NCI-H2227 (cell line): ENCODE data around the gene IRAG1.

Source experiments
- DNase-seq: peaks from one replicate; lab custom pipeline; 2025; ENCODE audit not compliant: unreplicated experiment; lab: John Stamatoyannopoulos, UW

Gene IRAG1

DNA sequence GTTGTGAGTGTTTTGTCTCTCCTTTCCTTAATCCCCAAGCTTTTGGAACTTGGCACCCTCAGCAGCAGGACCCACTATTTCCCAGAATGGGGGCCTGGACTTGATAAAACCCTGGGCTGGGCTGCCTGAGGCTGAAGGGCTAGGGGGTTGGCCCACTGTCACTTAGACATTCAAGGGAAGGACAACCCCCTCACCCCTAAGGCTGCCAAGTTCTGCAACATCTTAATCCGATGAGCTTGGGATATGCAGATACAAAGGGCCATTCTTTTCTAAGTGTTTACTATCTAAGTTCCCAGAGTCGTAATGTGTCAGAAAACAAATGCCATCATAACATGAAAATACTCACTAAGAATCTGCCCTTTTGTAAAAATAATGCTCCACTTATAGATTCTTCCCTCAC, 42.9 kb downstream of the IRAG1 start:
- DNase-seq = no peak

DNA sequence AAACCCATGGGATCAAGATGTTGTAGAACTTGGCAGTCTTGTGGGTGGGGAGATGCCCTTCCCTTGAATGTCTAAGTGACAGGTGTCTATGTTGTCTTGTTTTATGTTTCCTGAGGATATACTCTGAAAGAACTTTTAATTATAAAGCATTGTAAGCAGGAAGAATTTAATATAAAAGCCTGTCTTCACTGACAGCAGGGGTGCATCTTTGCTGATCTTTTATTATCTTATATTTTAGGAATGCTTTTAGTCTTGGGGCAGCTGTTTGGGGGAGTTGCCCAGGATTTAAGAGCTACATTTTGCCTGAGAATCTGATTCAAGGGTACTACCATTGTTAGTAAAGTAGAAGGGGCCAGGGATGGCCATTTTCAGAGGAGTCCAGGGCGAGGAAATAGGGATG, 43.4 kb downstream of the IRAG1 start:
- DNase-seq = no peak

DNA sequence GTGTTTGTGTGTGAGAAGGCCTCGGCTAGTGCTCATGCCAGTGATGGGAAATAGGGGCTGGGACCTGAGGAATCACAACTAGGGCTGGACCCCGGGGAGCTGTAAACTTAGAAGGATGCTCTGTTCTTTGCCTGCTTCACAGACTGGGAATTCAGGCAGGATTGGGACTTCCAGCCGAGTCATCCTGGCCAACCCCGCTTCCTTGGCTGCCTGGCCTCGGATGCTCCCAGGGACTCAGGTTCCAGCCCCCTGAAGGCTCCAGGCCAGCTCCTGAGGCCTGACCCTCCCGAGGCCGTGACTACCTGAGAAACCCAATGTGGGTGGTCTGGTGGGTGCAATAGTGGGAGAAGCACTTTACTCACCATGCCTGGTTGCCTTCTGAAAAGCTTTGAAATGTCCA, 44.7 kb downstream of the IRAG1 start:
- no peak for DNase-seq

DNA sequence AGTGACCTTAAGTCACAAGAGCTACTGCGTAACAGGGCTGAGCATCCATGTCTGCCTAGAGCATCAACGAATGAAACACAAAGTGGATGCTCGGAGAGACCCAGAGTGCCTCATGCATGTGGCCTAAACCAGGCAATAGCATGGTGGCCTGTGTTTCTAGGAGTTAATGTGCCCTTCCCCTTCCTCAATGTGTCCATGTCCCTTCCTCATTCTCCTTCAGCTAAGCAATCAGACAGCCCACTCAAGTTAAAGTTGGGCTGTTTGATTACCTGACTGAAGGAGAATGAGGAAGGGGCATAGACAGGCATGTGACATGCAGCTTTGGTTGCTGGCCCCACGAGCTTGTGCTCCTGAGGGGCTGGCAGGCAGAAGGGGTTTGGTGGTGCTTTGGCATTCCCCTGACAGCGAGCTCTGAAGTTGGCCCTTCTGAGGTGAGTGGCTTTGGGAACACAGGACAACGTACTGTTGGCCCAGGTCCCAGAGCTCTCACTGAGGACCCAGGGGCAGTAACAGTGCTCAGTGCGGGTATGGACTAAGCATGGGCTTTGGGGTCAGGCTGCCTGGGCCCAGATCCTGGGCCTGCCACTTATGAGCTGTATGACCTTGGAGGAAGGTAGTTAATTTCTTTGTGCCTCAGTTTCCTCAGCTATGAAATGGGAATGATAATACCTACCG, 46.7 kb downstream of the IRAG1 start:
- no peak for DNase-seq

DNA sequence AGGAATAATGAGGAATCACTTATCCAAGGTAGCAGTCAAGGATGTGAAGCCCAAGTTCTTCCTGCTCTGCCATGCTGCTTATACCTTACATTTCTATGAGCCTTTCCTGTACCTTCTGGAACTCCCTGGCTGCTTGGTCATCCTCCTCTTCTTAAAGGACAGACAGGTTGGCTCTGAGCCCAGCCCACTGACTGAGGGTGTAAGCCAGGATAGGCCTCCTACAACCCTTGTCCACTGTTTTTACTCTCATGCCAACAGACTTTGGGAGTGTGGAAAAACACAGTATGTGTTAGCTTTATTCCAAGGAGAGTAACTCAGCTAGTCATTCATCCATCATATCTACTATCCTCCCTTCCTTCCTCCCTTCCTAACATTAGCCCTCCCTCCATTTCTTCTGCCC, 47.5 kb downstream of the IRAG1 start:
- no peak for DNase-seq

DNA sequence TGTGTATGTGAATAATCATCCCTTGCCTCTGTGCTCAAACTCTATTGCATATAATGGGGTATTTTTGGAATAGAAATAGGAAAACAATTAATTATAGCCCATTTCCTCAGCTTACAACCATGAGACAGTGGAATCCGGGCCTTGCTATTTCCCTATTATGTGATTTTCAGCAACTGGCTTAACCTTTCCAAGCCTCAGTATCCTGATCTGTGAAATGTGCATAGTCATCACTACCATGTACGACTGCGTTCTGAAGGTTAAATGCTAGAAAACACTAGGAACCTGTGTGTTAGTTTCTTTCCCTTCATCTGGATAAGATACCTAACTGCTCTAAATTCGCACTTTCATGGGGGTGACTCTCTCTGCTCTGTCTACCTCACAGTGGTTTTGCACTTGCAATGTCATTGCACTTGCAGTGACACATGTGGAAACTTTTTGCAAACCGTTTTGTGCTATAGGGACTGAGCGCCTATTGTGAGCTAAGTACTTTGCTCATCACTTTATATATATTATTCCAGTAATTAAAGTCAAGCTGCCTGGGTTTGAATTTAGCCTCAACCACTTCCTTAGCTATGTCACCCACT, 48.3 kb downstream of the IRAG1 start:
- no peak for DNase-seq
